HG02571 (cell line): Measurements from ENCODE around the gene FBXO4.
"Not testable (repeated sequence)": the region's sequence is repeated elsewhere in the genome, so short reads cannot be mapped to it uniquely, and the experiment has no call there.

Experiments used
- ATAC-seq: cut with Tn5 transposase; IDR thresholded peaks from one replicate; pipeline ENCODE4 v1.9.1; 2021; ENCODE audit warnings: mild to moderate bottlenecking, moderate library complexity; ENCODE audit not compliant: unreplicated experiment

FBXO4 gene

DNA sequence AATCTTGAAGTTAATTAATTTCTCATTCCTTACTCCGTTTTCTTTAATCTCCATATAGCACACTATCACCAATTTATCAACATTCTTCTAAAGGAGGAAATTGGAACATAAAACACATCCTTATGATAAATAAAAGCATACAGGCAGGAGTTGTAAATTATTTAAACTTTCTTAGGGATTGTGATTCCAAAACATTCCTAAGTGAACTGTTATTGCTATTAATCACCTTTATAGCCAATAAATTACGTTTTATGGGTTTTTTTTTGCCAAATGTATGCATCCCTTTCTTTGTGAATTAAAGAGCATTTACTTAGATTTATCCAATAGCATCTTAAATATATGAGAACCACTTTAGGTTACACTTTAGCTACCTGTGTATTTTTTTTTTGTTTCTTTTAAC is 55.3 kb downstream of the FBXO4 start:
- ATAC-seq: no peak

DNA sequence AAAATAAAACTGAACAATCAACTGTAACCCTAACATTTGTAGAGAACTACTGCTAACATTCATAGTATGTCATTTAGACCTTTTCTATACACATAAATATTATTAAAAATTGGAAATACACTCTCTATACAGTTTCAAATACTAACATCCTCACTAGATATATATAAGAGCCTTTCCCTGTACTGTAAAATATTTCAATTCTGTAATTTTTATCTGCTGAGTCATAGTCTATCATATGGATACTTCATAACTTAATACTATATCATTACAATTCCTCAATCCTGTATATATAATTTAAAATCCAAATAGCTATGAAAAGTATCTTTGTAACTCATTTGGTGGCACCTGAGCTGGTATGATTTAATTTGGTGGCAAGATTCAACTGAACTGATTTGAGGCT is 55.8 kb downstream of the FBXO4 start:
- ATAC-seq: no peak

DNA sequence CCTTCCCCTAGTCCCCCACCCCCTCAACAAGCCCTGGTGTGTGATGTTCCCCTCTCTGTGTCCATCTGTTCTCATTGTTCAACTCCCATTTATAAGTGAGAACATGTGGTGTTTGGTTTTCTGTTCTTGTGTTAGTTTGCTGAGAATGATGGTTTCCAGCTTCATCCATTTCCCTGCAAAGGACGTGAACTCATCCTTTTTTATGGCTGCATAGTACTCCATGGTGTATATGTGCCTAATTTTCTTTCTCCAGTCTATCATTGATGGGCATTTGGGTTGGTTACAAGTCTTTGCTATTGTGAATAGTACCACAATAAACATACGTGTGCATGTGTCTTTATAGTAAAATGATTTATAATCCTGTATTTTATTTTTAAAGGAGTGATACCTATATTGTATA is 57.8 kb downstream of the FBXO4 start:
- ATAC-seq: not testable (repeated sequence)

- no peak for ATAC-seq
Measured at GRCh38 chr5:41983284-41983683, 58.2 kb downstream of the FBXO4 start.

- no peak for ATAC-seq
Measured at GRCh38 chr5:41985945-41986695, 61.0 kb downstream of the FBXO4 start.
